Adipocyte (in vitro differentiated cells): ENCODE data around the gene RFPL4A.
"Not testable (repeated sequence)": the region's sequence is repeated elsewhere in the genome, so short reads cannot be mapped to it uniquely, and the experiment has no call there.

ENCODE experiments used
- DNase-seq: peaks from one replicate; pipeline ENCODE4 v3.0.0-alpha.2; 2015; ENCODE audit warnings: low read depth
- H3K27me3 ChIP-seq: replicated peaks from 2 replicates; pipeline ENCODE4 v1.7.0; 2013; ENCODE audit warnings: mild to moderate bottlenecking, low read length, moderate library complexity; ENCODE audit not compliant: control insufficient read depth, insufficient read depth
- H3K36me3 ChIP-seq: 2 replicates; pipeline ENCODE4 v1.7.0; 2013; ENCODE audit warnings: low read length, mild to moderate bottlenecking, moderate library complexity; ENCODE audit not compliant: control insufficient read depth, insufficient read depth, severe bottlenecking
- H3K4me1 ChIP-seq: 2 replicates; pipeline ENCODE4 v1.7.0; 2013; ENCODE audit warnings: mild to moderate bottlenecking, low read length, moderate library complexity; ENCODE audit not compliant: control insufficient read depth, insufficient read depth
- H3K4me3 ChIP-seq: 2 replicates; pipeline ENCODE4 v1.7.0; 2013; ENCODE audit warnings: mild to moderate bottlenecking, low read length, moderate library complexity
- H3K9ac ChIP-seq: 2 replicates; pipeline ENCODE4 v1.7.0; 2013; ENCODE audit warnings: mild to moderate bottlenecking, low read length, moderate library complexity
- H3K9me3 ChIP-seq: 2 replicates; pipeline ENCODE4 v1.7.0; 2013; ENCODE audit warnings: mild to moderate bottlenecking, low read length, moderate library complexity; ENCODE audit not compliant: control insufficient read depth

The RFPL4A gene

GRCh38 chr19:55758797-55759196, at the start of gene RFPL4A:
RFPL4A (plus strand) TSS chr19:55759097; CDS start chr19:55761801, 2,704 bp downstream.
- DNase-seq, H3K4me3 ChIP-seq, H3K36me3 ChIP-seq, H3K9ac ChIP-seq, H3K27me3 ChIP-seq, H3K4me1 ChIP-seq, H3K9me3 ChIP-seq: not testable (repeated sequence)

- DNase-seq = no peak
- Histone ChIP-seq H3K36me3 (no peaks in the 10 kb centered on the region), H3K9ac (no peak overlapping the region), H3K27me3 (no peaks in the 10 kb centered on the region), H3K4me1 (no peaks in the 10 kb centered on the region), H3K9me3 (no peaks in the 10 kb centered on the region), H3K4me3 (no peak overlapping the region)
Measured at GRCh38 chr19:55711719-55712118, 47.2 kb upstream of the RFPL4A start.

GRCh38 chr19:55712804-55713631, 45.9 kb upstream of the RFPL4A start:
- no peak overlapping the region for H3K4me3 ChIP-seq
- no peaks in the 10 kb centered on the region for H3K9me3 ChIP-seq
- no peaks in the 10 kb centered on the region for H3K36me3 ChIP-seq
- no peaks in the 10 kb centered on the region for H3K4me1 ChIP-seq
- no peaks in the 10 kb centered on the region for H3K27me3 ChIP-seq
- DNase-seq = no peak
- no peak overlapping the region for H3K9ac ChIP-seq

- Histone ChIP-seq H3K4me1 (no peaks in the 10 kb centered on the region), H3K9me3 (peaks cover 4% of the 10 kb centered on the region), H3K36me3 (no peaks in the 10 kb centered on the region), H3K4me3 (no peak overlapping the region), H3K9ac (no peak overlapping the region), H3K27me3 (no peaks in the 10 kb centered on the region)
- no peak for DNase-seq
Measured at GRCh38 chr19:55716531-55716930, 42.4 kb upstream of the RFPL4A start.

GRCh38 chr19:55717251-55717650, 41.6 kb upstream of the RFPL4A start:
- no peak overlapping the region for H3K4me3 ChIP-seq
- no peak overlapping the region for H3K9ac ChIP-seq
- H3K36me3 ChIP-seq = no peaks in the 10 kb centered on the region
- no peaks in the 10 kb centered on the region for H3K27me3 ChIP-seq
- DNase-seq = no peak
- H3K9me3 ChIP-seq = peaks cover 4% of the 10 kb centered on the region
- no peaks in the 10 kb centered on the region for H3K4me1 ChIP-seq

GRCh38 chr19:55717879-55718711, 40.8 kb upstream of the RFPL4A start:
- H3K4me1 ChIP-seq, DNase-seq, H3K36me3 ChIP-seq, H3K4me3 ChIP-seq, H3K9me3 ChIP-seq, H3K27me3 ChIP-seq, H3K9ac ChIP-seq: not testable (repeated sequence)

GRCh38 chr19:55720214-55720746, 38.6 kb upstream of the RFPL4A start:
- Histone ChIP-seq H3K4me1 (no peaks in the 10 kb centered on the region), H3K36me3 (no peaks in the 10 kb centered on the region)

GRCh38 chr19:55720801-55721200, 38.1 kb upstream of the RFPL4A start:
- Histone ChIP-seq H3K27me3 (no peaks in the 10 kb centered on the region), H3K36me3 (no peaks in the 10 kb centered on the region), H3K4me3 (no peak overlapping the region), H3K9me3 (peaks cover 4% of the 10 kb centered on the region), H3K9ac (no peak overlapping the region), H3K4me1 (no peaks in the 10 kb centered on the region)
- no peak for DNase-seq

More at GRCh38 chr19:55720214-55720746, 38.6 kb upstream of the RFPL4A start:
- no peaks in the 10 kb centered on the region for H3K27me3 ChIP-seq
- H3K9me3 ChIP-seq = peaks cover 4% of the 10 kb centered on the region
- no peak overlapping the region for H3K9ac ChIP-seq
- no peak for DNase-seq
- no peak overlapping the region for H3K4me3 ChIP-seq

- Histone ChIP-seq H3K27me3 (no peaks in the 10 kb centered on the region), H3K9me3 (peaks cover 4% of the 10 kb centered on the region), H3K9ac (no peak overlapping the region), H3K4me1 (no peaks in the 10 kb centered on the region), H3K36me3 (no peaks in the 10 kb centered on the region), H3K4me3 (no peak overlapping the region)
- no peak for DNase-seq
Measured at GRCh38 chr19:55723491-55723890, 35.4 kb upstream of the RFPL4A start.

- H3K4me3 ChIP-seq, H3K9me3 ChIP-seq, H3K4me1 ChIP-seq, H3K9ac ChIP-seq, DNase-seq, H3K36me3 ChIP-seq, H3K27me3 ChIP-seq: not testable (repeated sequence)
Measured at GRCh38 chr19:55730378-55730777, 28.5 kb upstream of the RFPL4A start.

GRCh38 chr19:55738302-55738701, 20.6 kb upstream of the RFPL4A start, which contains the start of gene NLRP9:
NLRP9 (minus strand) TSS chr19:55738402; CDS start chr19:55738374, 28 bp downstream.
- no peak for DNase-seq
- Histone ChIP-seq H3K9me3 (no peaks in the 10 kb centered on the region), H3K27me3 (no peaks in the 10 kb centered on the region), H3K4me1 (no peaks in the 10 kb centered on the region), H3K36me3 (no peaks in the 10 kb centered on the region), H3K9ac (no peak within 1 kb of the TSS), H3K4me3 (no peak within 1 kb of the TSS)
